ENCODE results near the gene EDIL3. TPM values are rescaled to one million over a fixed set of nuclear protein-coding genes. Genes with fewer than 3 reads are reported as not detected.

EDIL3 gene
- total RNA-seq, 2 donors from 2014 or later, result 4.6 to 5.5 TPM

DNA sequence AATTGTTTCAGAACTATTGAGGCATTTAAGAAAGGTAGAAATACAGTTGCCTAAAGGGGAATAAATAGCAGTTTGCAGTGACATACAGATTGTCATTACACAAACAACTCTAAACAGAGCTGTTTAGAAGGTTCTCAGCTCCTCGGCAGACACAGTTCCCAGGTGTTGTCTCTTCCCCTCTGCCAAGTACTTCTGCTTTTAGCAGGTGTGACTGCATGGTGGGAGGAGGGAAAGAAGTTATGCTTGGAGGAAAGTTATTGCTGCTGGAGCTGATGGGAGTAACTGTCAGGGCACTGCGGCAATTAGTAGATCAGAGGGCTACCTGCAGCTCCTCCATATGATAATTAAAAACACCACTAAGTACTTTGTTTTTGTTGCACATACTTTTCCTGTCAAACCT is 14.5 kb downstream of the EDIL3 start:
- Histone ChIP-seq H3K4me3 (no peak overlapping the region), H3K4me1 (replicated peaks) (no peaks in the 10 kb centered on the region), H3K36me3 (no peaks in the 10 kb centered on the region), H3K27me3 (replicated peaks; ENCODE audit: insufficient read depth) (peaks cover 2% of the 10 kb centered on the region), H3K27ac (no peak overlapping the region), H3K9me3 (no peaks in the 10 kb centered on the region)
- 26% methylated on average over 2 of the region's 2 CpGs for WGBS
- no peak for DNase-seq (ENCODE audit: low spot score)
- TF ChIP-seq CTCF (IDR thresholded peaks at IDR 0.05), result no peak
- no peak for TF ChIP-seq POLR2AphosphoS5 (IDR thresholded peaks at IDR 0.05)
- no peak for TF ChIP-seq POLR2A (IDR thresholded peaks at IDR 0.05)
- intact Hi-C loops (cut with DNase I), result no loop called here

DNA sequence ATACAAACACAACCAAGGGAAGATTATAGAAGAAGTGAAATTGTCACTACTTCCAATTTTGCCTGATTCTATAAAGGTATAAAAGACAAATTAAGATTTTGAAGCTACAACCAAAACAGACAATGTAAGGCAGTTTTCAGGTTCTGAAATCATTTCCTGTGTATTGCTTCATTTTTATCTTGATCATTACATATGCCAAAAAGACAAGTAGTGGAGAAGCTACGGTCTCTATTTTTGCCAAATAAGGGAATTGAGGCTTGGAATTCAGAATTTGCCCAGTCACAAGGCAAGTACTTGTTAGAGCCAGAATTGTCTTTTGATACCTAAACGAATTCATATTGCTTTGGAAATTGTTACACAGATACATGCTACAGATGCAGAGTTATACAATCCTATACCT is 20.6 kb downstream of the EDIL3 start:
- intact Hi-C loops (cut with DNase I), result no loop called here
- H3K27me3 ChIP-seq (replicated peaks; ENCODE audit: insufficient read depth), result no peaks in the 10 kb centered on the region
- H3K27ac ChIP-seq, result no peak overlapping the region
- no peak for DNase-seq (ENCODE audit: low spot score)
- WGBS, result 72% methylated on average over 2 of the region's 2 CpGs
- H3K4me1 ChIP-seq (replicated peaks), result no peaks in the 10 kb centered on the region
- no peak overlapping the region for H3K4me3 ChIP-seq
- TF ChIP-seq CTCF (IDR thresholded peaks at IDR 0.05), result no peak
- no peaks in the 10 kb centered on the region for H3K9me3 ChIP-seq
- no peaks in the 10 kb centered on the region for H3K36me3 ChIP-seq

DNA sequence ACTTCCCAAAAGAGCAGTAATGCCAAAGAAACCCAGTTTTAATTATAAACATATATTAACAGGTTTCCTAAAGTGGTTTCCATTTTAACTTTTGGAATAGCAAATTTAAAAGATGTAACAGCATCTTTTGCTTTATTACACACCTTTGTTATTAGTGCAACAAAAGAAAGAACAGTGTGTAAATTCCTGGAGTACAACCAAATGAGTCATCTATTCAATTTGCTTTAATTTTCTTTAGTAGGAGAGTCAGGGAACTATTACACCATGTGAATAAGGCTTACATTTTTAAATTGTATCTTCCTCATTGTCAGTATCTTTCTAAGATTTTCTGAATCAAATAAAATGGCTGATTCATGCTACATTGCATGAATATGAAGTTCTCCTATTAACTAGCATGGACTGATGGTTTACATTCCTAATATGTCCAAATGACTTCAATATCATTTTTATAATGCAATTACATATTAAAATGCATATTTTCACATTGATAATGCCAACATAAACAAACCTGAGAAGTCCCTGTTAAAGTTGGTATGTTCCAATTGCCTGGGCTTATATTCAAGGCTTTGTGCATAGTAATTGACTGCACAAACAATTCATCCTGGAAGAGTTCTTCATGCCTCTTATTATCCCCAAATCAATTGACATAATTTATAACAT is 22.5 kb downstream of the EDIL3 start:
- intact Hi-C loops (cut with DNase I), result no loop called here
- H3K4me1 ChIP-seq (replicated peaks), result no peaks in the 10 kb centered on the region
- no peaks in the 10 kb centered on the region for H3K27me3 ChIP-seq (replicated peaks; ENCODE audit: insufficient read depth)
- no peak for DNase-seq (ENCODE audit: low spot score)
- H3K36me3 ChIP-seq, result no peaks in the 10 kb centered on the region
- H3K27ac ChIP-seq, result no peak overlapping the region
- TF ChIP-seq CTCF (IDR thresholded peaks at IDR 0.05) (no peak), POLR2A (IDR thresholded peaks at IDR 0.05) (no peak), POLR2AphosphoS5 (IDR thresholded peaks at IDR 0.05) (no peak)
- no peak overlapping the region for H3K4me3 ChIP-seq
- no peaks in the 10 kb centered on the region for H3K9me3 ChIP-seq

- intact Hi-C loops (cut with DNase I), result no loop called here
- no peaks in the 10 kb centered on the region for H3K27me3 ChIP-seq (replicated peaks; ENCODE audit: insufficient read depth)
- TF ChIP-seq POLR2A (IDR thresholded peaks at IDR 0.05) (no peak), CTCF (IDR thresholded peaks at IDR 0.05) (no peak), POLR2AphosphoS5 (IDR thresholded peaks at IDR 0.05) (no peak)
- WGBS, result 28% methylated on average over 2 of the region's 2 CpGs
- no peak overlapping the region for H3K4me3 ChIP-seq
- H3K4me1 ChIP-seq (replicated peaks), result no peaks in the 10 kb centered on the region
- H3K27ac ChIP-seq, result no peak overlapping the region
- no peak for DNase-seq (ENCODE audit: low spot score)
- no peaks in the 10 kb centered on the region for H3K36me3 ChIP-seq
- H3K9me3 ChIP-seq, result no peaks in the 10 kb centered on the region
Measured at GRCh38 chr5:84361572-84361971, 23.1 kb downstream of the EDIL3 start.

DNA sequence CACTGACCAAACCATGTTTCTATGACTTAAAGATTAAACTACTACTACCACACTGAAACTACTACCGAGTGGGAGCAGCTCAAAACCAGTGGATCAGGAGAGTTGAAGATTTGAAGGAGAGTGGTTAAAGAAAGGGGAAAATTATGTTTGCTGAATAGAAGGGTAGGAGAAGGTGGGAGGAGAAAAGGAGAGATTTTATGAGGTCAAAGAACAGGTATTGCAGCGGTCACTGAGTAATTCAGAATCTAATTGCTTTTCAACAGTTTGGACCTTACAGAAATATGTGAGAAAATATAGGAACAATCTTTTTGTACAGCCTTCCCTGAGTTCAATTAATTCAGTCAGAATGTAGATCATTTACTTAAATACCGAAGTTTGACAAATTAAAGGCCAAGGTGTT is 24.6 kb downstream of the EDIL3 start:
- no peak for TF ChIP-seq POLR2A (IDR thresholded peaks at IDR 0.05)
- no peak for TF ChIP-seq POLR2AphosphoS5 (IDR thresholded peaks at IDR 0.05)
- TF ChIP-seq CTCF (IDR thresholded peaks at IDR 0.05), result no peak
- intact Hi-C loops (cut with DNase I), result no loop called here
- Histone ChIP-seq H3K9me3 (no peaks in the 10 kb centered on the region), H3K36me3 (no peaks in the 10 kb centered on the region), H3K4me3 (no peak overlapping the region), H3K27me3 (replicated peaks; ENCODE audit: insufficient read depth) (no peaks in the 10 kb centered on the region), H3K4me1 (replicated peaks) (no peaks in the 10 kb centered on the region), H3K27ac (no peak overlapping the region)
- WGBS, result 78% methylated on average over 3 of the region's 3 CpGs
- no peak for DNase-seq (ENCODE audit: low spot score)

Measured in prostate gland (tissue), 2 donors.